HG02870 (cell line): Measurements from ENCODE around the gene HASPIN.
"Not testable (repeated sequence)": the region's sequence is repeated elsewhere in the genome, so short reads cannot be mapped to it uniquely, and the experiment has no call there.

Experiments
- ATAC-seq: cut with Tn5 transposase; IDR thresholded peaks from one replicate; pipeline ENCODE4 v1.9.1; 2021; ENCODE audit warnings: mild to moderate bottlenecking, moderate library complexity; ENCODE audit not compliant: unreplicated experiment

The HASPIN gene

GRCh38 chr17:3695723-3696411 is 27.8 kb upstream of the HASPIN start, which contains the start of gene P2RX5:
Gene P2RX5 (minus strand): TSS chr17:3696155. CDS start chr17:3696005, 150 bp downstream.
- no peak for ATAC-seq

GRCh38 chr17:3697103-3697476 is 26.6 kb upstream of the HASPIN start:
- no peak for ATAC-seq

- ATAC-seq = no peak
Measured at GRCh38 chr17:3698139-3698538, 25.6 kb upstream of the HASPIN start.

- ATAC-seq = no peak
Measured at GRCh38 chr17:3699951-3700350, 23.8 kb upstream of the HASPIN start.

- not testable (repeated sequence) for ATAC-seq
Measured at GRCh38 chr17:3702041-3702539, 21.6 kb upstream of the HASPIN start.

- ATAC-seq = no peak
Measured at GRCh38 chr17:3704931-3705717, 18.6 kb upstream of the HASPIN start.

- ATAC-seq = not testable (repeated sequence)
Measured at GRCh38 chr17:3705718-3705984, 18.1 kb upstream of the HASPIN start.

- no peak for ATAC-seq
Measured at GRCh38 chr17:3708366-3708765, 15.3 kb upstream of the HASPIN start.

- peak; percentile 86 for ATAC-seq
Measured at GRCh38 chr17:3710951-3711383, 12.7 kb upstream of the HASPIN start.

GRCh38 chr17:3712811-3713463 is 10.8 kb upstream of the HASPIN start:
- no peak for ATAC-seq

- no peak for ATAC-seq
Measured at GRCh38 chr17:3715296-3715695, 8.4 kb upstream of the HASPIN start.

GRCh38 chr17:3718201-3718600 is 5.5 kb upstream of the HASPIN start:
- ATAC-seq = no peak

- ATAC-seq = no peak
Measured at GRCh38 chr17:3719265-3719664, 4.4 kb upstream of the HASPIN start.

GRCh38 chr17:3722716-3723115 is 987 bp upstream of the HASPIN start:
- no peak for ATAC-seq

GRCh38 chr17:3723188-3723555 is 531 bp upstream of the HASPIN start:
- ATAC-seq = no peak

- no peak for ATAC-seq
Measured at GRCh38 chr17:3724378-3725077, 825 bp downstream of the HASPIN start.

GRCh38 chr17:3727041-3727440 is 3.3 kb downstream of the HASPIN start:
- no peak for ATAC-seq

- ATAC-seq = not testable (repeated sequence)
Measured at GRCh38 chr17:3728099-3728498, 4.4 kb downstream of the HASPIN start.

- ATAC-seq = no peak
Measured at GRCh38 chr17:3729881-3730280, 6.2 kb downstream of the HASPIN start.

GRCh38 chr17:3730881-3731429 is 7.3 kb downstream of the HASPIN start:
- ATAC-seq = no peak

- ATAC-seq = no peak
Measured at GRCh38 chr17:3732210-3732621, 8.5 kb downstream of the HASPIN start.
